Type B pancreatic cell (in vitro differentiated cells): ENCODE measurements around the gene C10orf90. TPM values are rescaled to one million over a fixed set of nuclear protein-coding genes. Genes with fewer than 3 reads are reported as not detected.

ENCODE experiments used
- DNase-seq: peaks from one replicate; pipeline ENCODE4 v3.0.0; 2021; ENCODE audit warnings: mixed read lengths; ENCODE audit not compliant: unreplicated experiment; ENCODE audit errors: extremely low spot score
- H3K27ac Mint-ChIP-seq: 2 replicates; pipeline ENCODE4 v1.8.0; 2021; ENCODE audit warnings: mild to moderate bottlenecking, mixed read lengths
- H3K27me3 Mint-ChIP-seq: 2 replicates; pipeline ENCODE4 v1.8.0; 2021; ENCODE audit warnings: mixed read lengths
- H3K36me3 Mint-ChIP-seq: 2 replicates; pipeline ENCODE4 v1.8.0; 2021; ENCODE audit warnings: mixed read lengths
- H3K4me1 Mint-ChIP-seq: one replicate; pipeline ENCODE4 v1.8.0; 2021; ENCODE audit warnings: mixed read lengths; ENCODE audit not compliant: unreplicated experiment
- H3K4me3 Mint-ChIP-seq: 2 replicates; pipeline ENCODE4 v1.8.0; 2021; ENCODE audit warnings: mild to moderate bottlenecking, mixed read lengths
- H3K9me3 Mint-ChIP-seq: 2 replicates; pipeline ENCODE4 v1.8.0; 2021; ENCODE audit warnings: mixed read lengths
- CTCF ChIP-seq: fragments of 200-600 bp; sonication (generic); conservative IDR thresholded peaks from 2 replicates; pipeline ENCODE4 v1.5.0; 2021; ENCODE audit warnings: antibody characterized with exemption, mild to moderate bottlenecking
- total RNA-seq: library from RNA; stranded (reverse); gene quantifications from 2 replicates; pipeline ENCODE4 v1.2.1, GENCODE V29; 2021; ENCODE audit warnings: low replicate concordance

C10orf90 gene
- total RNA-seq, 1 donor from 2014 or later = 1.5 TPM

GRCh38 chr10:126503392-126504062 is 167.0 kb downstream of the C10orf90 start:
- no peak for TF ChIP-seq CTCF
- peaks cover 10% of the 10 kb centered on the region for H3K9me3 Mint-ChIP-seq
- no peak for DNase-seq
- no peaks in the 10 kb centered on the region for H3K4me1 Mint-ChIP-seq
- H3K27me3 Mint-ChIP-seq = no peaks in the 10 kb centered on the region
- H3K4me3 Mint-ChIP-seq = no peak overlapping the region
- H3K36me3 Mint-ChIP-seq = no peaks in the 10 kb centered on the region
- H3K27ac Mint-ChIP-seq = no peak overlapping the region

GRCh38 chr10:126502441-126502840 is 168.1 kb downstream of the C10orf90 start:
- peaks cover 10% of the 10 kb centered on the region for H3K9me3 Mint-ChIP-seq
- no peaks in the 10 kb centered on the region for H3K4me1 Mint-ChIP-seq
- no peak for TF ChIP-seq CTCF
- no peak overlapping the region for H3K27ac Mint-ChIP-seq
- no peaks in the 10 kb centered on the region for H3K36me3 Mint-ChIP-seq
- H3K27me3 Mint-ChIP-seq = no peaks in the 10 kb centered on the region
- DNase-seq = no peak
- no peak overlapping the region for H3K4me3 Mint-ChIP-seq

GRCh38 chr10:126501828-126502227 is 168.7 kb downstream of the C10orf90 start:
- H3K9me3 Mint-ChIP-seq = peaks cover 10% of the 10 kb centered on the region
- H3K36me3 Mint-ChIP-seq = no peaks in the 10 kb centered on the region
- no peak for TF ChIP-seq CTCF
- no peak for DNase-seq
- H3K27ac Mint-ChIP-seq = no peak overlapping the region
- H3K27me3 Mint-ChIP-seq = no peaks in the 10 kb centered on the region
- H3K4me3 Mint-ChIP-seq = no peak overlapping the region
- no peaks in the 10 kb centered on the region for H3K4me1 Mint-ChIP-seq

GRCh38 chr10:126500866-126501265 is 169.6 kb downstream of the C10orf90 start:
- Mint-ChIP-seq H3K27me3 (no peaks in the 10 kb centered on the region), H3K9me3 (peaks cover 10% of the 10 kb centered on the region), H3K27ac (no peak overlapping the region), H3K4me3 (no peak overlapping the region), H3K4me1 (no peaks in the 10 kb centered on the region), H3K36me3 (no peaks in the 10 kb centered on the region)
- no peak for DNase-seq
- no peak for TF ChIP-seq CTCF

- Mint-ChIP-seq H3K36me3 (no peaks in the 10 kb centered on the region), H3K4me1 (no peaks in the 10 kb centered on the region), H3K27ac (no peak overlapping the region), H3K9me3 (peaks cover 10% of the 10 kb centered on the region), H3K27me3 (no peaks in the 10 kb centered on the region), H3K4me3 (no peak overlapping the region)
- no peak for DNase-seq
- no peak for TF ChIP-seq CTCF
Observed at GRCh38 chr10:126500185-126500584, 170.3 kb downstream of the C10orf90 start.
